BE2C (cell line): ENCODE measurements around the gene FBXO8.
A peak's percentile ranks its signal among the peaks of the same experiment; 100 is the strongest.

ENCODE experiments used
- DNase-seq: peaks from one replicate; pipeline ENCODE4 v3.0.0-alpha.2; 2020
- H3K27me3 ChIP-seq: fragments of 250-450 bp; sonication (Bioruptor Pico); 2 replicates; pipeline ENCODE4 v1.5.1; 2020; ENCODE audit warnings: mild to moderate bottlenecking
- H3K36me3 ChIP-seq: fragments of 250-450 bp; sonication (Bioruptor Pico); 2 replicates; pipeline ENCODE4 v1.5.1; 2020; ENCODE audit warnings: mild to moderate bottlenecking
- H3K4me1 ChIP-seq: fragments of 250-450 bp; sonication (Bioruptor Pico); 2 replicates; pipeline ENCODE4 v1.5.1; 2020
- H3K4me3 ChIP-seq: 2 replicates; pipeline ENCODE4 v1.5.1; 2011; ENCODE audit warnings: low read depth, low read length
- H3K9me3 ChIP-seq: fragments of 250-450 bp; sonication (Bioruptor Pico); 2 replicates; pipeline ENCODE4 v1.5.1; 2020
- TF ChIP-seq, protein P1 (sequence below): IDR thresholded peaks from 2 replicates; pipeline ENCODE4 v1.5.1; 2012; ENCODE audit warnings: mild to moderate bottlenecking, low read depth, low read length

FBXO8 gene

DNA sequence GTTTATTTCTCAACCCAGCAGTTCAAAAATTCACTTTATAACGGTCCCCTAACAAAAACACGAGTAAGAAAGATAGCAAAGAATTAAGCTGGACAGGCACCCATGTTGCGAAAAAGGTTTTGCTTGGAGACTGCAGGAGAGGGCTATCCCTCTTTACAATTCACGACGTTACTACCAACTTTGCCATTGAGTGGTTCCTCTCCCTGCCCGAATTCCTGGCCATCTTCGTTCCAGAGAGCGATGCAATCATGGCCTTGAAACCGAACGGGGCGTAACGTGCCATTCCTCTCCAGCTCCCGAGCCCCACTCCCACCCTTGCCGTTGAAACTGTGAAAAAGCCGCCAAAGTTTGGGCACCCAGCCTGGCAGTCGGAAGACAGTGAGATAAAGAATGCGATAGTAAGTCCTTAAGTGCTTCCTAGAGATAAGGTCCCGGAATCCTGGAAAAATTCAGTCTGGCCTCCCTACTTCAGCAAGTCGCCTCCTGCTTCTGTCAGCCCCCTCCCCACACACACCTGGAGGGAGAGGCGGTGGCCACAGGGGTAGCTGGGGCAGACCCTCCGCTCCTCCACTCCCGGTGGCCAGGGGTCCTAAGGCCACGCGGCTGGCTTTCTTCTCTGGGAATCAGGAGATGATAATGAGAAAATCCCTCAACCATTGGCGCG is 65.2 kb downstream of the FBXO8 start:
- no peaks in the 10 kb centered on the region for H3K36me3 ChIP-seq
- TF ChIP-seq, protein P1, sequence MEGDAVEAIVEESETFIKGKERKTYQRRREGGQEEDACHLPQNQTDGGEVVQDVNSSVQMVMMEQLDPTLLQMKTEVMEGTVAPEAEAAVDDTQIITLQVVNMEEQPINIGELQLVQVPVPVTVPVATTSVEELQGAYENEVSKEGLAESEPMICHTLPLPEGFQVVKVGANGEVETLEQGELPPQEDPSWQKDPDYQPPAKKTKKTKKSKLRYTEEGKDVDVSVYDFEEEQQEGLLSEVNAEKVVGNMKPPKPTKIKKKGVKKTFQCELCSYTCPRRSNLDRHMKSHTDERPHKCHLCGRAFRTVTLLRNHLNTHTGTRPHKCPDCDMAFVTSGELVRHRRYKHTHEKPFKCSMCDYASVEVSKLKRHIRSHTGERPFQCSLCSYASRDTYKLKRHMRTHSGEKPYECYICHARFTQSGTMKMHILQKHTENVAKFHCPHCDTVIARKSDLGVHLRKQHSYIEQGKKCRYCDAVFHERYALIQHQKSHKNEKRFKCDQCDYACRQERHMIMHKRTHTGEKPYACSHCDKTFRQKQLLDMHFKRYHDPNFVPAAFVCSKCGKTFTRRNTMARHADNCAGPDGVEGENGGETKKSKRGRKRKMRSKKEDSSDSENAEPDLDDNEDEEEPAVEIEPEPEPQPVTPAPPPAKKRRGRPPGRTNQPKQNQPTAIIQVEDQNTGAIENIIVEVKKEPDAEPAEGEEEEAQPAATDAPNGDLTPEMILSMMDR, result no peak
- peaks cover 20% of the 10 kb centered on the region for H3K4me1 ChIP-seq
- no peaks in the 10 kb centered on the region for H3K27me3 ChIP-seq
- no peaks in the 10 kb centered on the region for H3K9me3 ChIP-seq
- DNase-seq, result peak; percentile 65
- peak overlapping the region; percentile 66 for H3K4me3 ChIP-seq

DNA sequence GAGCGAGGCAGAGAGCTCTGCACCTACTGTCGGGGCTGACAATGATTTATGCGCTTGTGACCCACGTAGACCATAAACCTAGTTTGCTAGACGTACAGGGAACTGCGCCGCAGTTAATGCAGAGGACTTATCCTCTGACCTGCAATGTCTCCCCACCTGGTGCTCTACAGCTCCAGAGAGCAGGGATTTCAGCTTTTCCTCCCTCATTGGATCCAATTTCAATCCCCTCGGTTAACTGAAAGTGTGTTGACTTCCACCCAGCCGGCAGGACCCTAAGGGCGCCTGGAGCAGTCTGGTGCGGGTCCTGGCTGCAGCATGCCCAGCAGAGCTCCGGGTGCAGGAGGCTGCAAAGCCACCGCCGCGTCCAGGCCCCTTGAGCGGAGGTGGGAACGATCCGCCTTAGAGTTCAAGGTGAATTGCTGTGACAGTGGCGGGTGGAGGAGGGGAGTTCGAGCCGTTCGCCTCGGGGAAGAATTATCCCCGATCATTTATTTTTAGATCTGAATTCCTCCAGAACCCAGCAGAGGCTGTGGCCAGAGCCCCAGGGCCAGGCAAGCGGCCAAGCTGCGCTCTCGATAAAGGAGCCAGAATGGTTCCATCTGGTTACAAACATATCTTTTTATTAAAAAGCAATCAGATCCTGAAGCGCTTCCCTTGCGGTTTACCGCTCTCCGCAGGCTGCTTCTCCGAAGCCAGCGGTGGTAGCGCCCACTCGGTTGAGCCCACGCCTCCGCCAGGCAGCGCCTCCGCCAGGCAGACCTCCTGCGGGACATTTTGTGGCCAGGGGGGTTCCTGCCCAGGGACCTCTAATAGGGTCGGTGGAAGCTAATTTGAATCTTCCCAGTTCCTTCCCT is 66.0 kb downstream of the FBXO8 start:
- Histone ChIP-seq H3K27me3 (no peaks in the 10 kb centered on the region), H3K4me3 (peak overlapping the region; percentile 66), H3K9me3 (no peaks in the 10 kb centered on the region), H3K4me1 (peaks cover 19% of the 10 kb centered on the region), H3K36me3 (no peaks in the 10 kb centered on the region)
- DNase-seq, result peak; percentile 92
- TF ChIP-seq, protein P1, result no peak; the same call in 1 of the 2 replicates

DNA sequence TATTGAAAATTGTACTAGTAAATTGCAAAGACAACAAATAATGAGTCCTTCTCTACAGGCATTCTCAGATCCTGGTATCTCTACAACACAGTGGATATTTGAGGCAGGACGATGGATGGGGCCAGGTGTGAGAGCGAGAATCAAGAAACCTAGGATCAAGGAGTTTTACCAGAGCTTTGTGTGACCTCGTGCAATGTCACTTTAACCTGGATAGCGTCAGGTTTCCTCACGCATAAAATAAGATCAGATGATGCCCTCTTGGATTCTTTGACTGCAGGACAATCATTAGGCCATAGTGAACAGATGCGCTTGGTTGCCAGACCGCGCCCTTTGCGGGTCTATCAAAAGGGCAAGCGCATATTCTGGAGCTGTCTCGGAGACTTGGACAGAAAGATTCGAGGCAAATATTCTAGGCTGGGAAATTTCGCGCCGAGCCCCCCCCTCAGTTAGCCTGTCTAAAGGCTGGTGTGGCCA is 66.6 kb downstream of the FBXO8 start:
- Histone ChIP-seq H3K27me3 (no peaks in the 10 kb centered on the region), H3K9me3 (no peaks in the 10 kb centered on the region), H3K36me3 (no peaks in the 10 kb centered on the region), H3K4me3 (peak overlapping the region; percentile 66), H3K4me1 (peaks cover 19% of the 10 kb centered on the region)
- no peak for DNase-seq
- TF ChIP-seq, protein P1, result no peak

DNA sequence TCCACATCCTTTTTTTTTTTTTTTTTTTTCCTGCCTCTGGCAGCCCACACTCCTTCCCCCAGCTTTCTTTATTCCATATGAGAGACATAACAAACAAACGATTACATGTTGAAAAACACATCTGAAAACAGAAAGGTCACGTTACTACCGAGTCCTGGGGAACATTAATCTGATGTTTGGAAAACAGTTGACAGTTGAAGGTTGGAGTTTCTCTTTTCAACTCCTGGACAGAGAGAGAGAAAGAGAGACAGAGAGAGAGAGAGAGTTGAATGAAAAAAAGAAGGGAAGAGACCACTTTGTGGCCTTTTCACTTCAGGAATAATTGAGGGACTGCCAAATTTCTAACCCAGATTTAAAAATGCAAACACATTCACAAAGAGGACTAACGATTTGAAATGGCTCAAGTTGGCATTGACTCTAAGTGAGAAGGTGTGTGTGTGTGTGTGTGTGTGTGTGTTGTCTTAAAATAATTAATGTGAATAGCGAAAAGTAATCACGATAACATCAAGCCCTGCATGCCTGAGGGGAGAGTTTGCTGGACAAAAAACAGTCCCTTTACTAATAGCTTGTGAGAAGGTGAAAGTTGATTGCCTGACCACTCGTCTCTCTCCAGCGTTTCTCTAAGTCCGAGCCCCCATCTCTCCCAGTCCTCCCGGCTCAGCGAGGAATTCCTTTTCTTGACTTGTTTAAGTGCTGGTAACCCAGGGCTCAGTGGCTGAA is 67.3 kb downstream of the FBXO8 start:
- no peaks in the 10 kb centered on the region for H3K27me3 ChIP-seq
- no peaks in the 10 kb centered on the region for H3K9me3 ChIP-seq
- TF ChIP-seq, protein P1, result no peak
- peak overlapping the region; percentile 66 for H3K4me3 ChIP-seq
- H3K36me3 ChIP-seq, result no peaks in the 10 kb centered on the region
- H3K4me1 ChIP-seq, result peaks cover 19% of the 10 kb centered on the region
- peak; percentile 68 for DNase-seq

DNA sequence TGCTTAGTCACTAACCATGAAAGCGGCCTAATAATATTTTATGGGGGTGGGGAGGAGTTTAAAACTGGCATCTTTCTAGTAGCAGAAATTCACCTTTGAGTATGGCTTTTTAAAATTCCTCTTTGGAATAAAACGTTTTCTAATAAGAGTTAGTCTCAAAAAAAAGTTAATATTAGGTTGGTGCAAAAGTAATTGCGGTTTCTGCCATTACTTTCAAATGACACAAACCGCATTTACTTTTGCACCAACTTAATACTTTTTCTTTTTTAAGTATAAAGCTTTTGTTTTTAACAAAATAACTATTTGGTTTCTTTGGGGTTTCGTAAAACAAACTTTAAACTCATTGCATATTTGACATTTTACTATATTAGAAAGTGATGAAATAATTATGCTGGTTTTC is 68.4 kb downstream of the FBXO8 start:
- no peaks in the 10 kb centered on the region for H3K27me3 ChIP-seq
- no peak for DNase-seq
- no peak overlapping the region for H3K4me3 ChIP-seq
- no peaks in the 10 kb centered on the region for H3K9me3 ChIP-seq
- H3K4me1 ChIP-seq, result peaks cover 14% of the 10 kb centered on the region
- TF ChIP-seq, protein P1, result no peak
- no peaks in the 10 kb centered on the region for H3K36me3 ChIP-seq
